Epithelial cell of esophagus (primary cell): ENCODE measurements around the gene RELT.

Experiments
- DNase-seq: peaks from one replicate; pipeline ENCODE4 v3.0.0; 2010; ENCODE audit warnings: low read depth
- H3K4me3 ChIP-seq: 2 replicates; pipeline ENCODE4 v1.5.1; 2011; ENCODE audit warnings: mild to moderate bottlenecking, low read length, control low read depth
- CTCF ChIP-seq: IDR thresholded peaks from 2 replicates; pipeline ENCODE4 v1.5.1; 2011; ENCODE audit warnings: low read depth, mild to moderate bottlenecking, low read length, control low read depth, inconsistent platforms; ENCODE audit not compliant: insufficient read depth; ENCODE audit errors: missing control alignments

The RELT gene

GRCh38 chr11:73411031-73411430, 34.8 kb downstream of the RELT start:
- H3K4me3 ChIP-seq: no peak overlapping the region
- TF ChIP-seq CTCF: no peak
- DNase-seq: no peak

- DNase-seq: peak; percentile 58
- TF ChIP-seq CTCF: no peak
- H3K4me3 ChIP-seq: no peak overlapping the region
Observed at GRCh38 chr11:73412308-73412707, 36.1 kb downstream of the RELT start.

DNA sequence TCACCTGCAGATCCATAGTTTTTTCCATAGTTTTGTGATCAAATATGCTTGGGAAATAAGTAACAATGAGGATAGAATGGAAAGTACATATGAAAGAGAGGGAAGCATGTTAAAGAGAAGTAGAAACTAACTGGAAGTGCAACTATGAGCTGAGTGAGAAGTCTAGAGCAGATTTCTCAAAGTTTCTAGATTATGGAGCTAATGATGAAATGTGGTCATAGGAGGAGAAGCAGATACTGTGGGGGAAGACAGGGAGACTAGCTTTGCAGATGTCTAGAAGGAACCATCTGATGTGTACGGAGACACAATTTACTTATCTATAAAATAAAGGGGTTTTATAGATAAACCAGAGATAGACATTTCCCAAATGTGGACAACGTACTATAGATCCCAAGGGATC, 37.1 kb downstream of the RELT start:
- TF ChIP-seq CTCF: no peak
- no peak overlapping the region for H3K4me3 ChIP-seq
- no peak for DNase-seq

DNA sequence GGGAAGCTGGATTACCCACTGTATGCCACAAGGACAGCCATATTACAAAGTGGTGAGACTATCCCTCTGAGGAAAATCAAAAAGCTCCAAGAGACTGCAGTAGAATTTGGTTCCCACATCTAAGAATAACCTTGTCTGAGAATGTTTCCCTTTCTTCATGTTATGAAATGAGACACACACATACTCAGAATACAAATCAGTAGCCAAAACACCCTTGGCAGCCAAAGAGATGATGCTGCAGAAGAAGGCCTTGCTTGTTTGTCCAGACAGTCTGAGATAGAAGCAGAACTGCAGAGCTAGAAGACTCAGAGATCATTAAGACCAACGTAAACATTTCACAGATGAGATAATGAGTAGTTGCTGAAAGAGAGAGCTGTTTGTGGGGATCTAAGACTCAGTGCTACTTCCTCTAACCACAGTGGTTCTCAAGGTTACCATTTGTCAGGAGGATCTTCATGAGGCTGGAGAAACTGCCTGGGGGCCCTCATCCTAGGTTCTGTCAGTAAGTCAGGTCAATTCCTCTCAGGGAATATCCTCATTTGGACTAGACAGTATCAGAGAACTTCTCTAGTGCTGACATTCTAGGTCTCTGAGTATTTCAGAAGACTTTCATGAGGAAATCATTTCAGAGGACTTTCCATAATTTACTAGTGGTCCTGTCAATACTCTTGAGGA, 38.9 kb downstream of the RELT start:
- no peak for TF ChIP-seq CTCF
- DNase-seq: no peak
- H3K4me3 ChIP-seq: no peak overlapping the region

DNA sequence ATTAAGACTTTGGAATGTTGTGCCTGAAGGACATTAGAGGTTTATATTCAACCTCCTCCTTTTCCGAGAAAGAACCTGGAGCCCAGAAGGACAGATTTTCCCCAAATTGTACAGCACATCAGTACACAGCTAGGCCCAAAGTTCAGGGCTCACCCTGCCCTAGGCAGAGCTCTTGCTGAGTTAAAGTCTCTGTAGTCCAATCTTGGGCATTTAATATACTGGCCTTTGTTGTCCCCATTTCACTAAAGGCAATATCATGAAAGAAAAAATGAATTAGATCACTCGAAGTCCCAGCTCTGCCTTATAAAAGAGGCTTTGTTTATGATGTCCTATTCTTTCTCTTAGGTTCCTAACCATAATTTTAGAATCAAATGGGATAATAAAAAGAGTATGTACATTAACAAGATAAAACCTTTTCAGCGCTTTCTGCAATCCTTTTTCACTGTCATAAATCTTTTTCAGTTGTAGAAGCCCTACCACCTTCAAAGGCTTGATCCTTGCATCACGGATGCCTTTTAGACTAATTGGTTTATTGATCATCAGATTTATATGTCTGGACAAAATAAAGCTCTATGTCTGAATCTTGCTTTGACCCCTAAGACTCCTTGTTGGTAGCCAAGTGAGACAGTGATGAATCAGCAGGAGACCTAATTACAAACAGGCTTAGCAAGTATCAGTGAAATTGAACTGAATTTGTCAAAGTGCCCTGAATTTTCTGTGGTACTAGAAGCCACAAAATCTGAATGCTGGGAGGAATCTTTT, 39.8 kb downstream of the RELT start:
- peak; percentile 34 for DNase-seq
- no peak overlapping the region for H3K4me3 ChIP-seq
- TF ChIP-seq CTCF: no peak

DNA sequence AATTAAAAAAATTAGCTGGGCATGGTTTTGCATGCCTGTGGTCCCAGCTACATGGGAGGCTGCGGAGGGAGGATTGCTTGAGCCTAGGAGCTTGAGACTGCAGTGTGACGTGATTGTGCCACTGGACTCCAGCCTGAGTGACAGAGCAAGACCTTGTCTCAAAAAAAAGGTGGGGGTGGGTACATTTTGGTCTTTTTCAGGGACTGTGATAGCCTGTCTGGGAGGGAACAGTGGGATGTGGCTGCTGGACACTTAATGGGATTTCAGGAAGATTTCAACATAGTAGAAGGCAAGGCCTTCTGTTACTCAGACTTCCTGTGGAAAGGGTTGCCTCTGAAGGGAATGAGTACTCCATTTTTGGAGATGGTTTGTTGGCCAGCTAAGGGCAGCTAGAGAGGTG, 40.6 kb downstream of the RELT start:
- DNase-seq: peak; percentile 15
- TF ChIP-seq CTCF: no peak
- H3K4me3 ChIP-seq: no peak overlapping the region

DNA sequence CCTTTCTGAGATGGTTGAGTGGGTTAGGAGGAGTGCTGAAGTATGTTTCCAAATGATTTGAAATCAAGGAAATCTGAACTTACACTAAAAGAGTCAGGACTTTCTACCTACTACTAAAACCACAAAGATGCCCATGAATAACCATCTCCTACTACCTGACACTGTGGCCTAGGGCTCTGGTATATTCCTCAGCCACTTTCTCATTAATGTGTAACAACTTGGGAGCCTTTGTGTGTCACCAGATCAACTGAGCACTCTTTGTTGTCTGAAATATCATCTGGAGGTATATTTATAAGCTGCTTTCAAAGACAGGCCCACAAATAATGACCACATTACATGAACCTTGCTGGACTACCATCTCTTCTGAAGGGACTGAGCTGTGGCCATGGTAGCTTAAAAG, 43.9 kb downstream of the RELT start:
- no peak overlapping the region for H3K4me3 ChIP-seq
- TF ChIP-seq CTCF: no peak

More for the DNA sequence above, 43.9 kb downstream of the RELT start:
- DNase-seq: no peak
